Activated CD4-positive, CD25-positive, alpha-beta regulatory T cell (primary cell): ENCODE measurements around the gene PGC.

Experiments
- DNase-seq, 4 experiments: peaks; one replicate each; lab custom pipeline; 2025; lab: John Stamatoyannopoulos, UW

The PGC gene

GRCh38 chr6:41697861-41698781 lies 49.1 kb downstream of the PGC start:
- no peak for DNase-seq

- no peak for DNase-seq
Observed at GRCh38 chr6:41696788-41697187, 50.4 kb downstream of the PGC start.

- no peak for DNase-seq
Observed at GRCh38 chr6:41695825-41696224, 51.4 kb downstream of the PGC start.

GRCh38 chr6:41694815-41695526 lies 52.2 kb downstream of the PGC start:
- DNase-seq = no peak

GRCh38 chr6:41693281-41694240 lies 53.6 kb downstream of the PGC start:
- no peak for DNase-seq

- no peak for DNase-seq
Observed at GRCh38 chr6:41692730-41693129, 54.5 kb downstream of the PGC start.

GRCh38 chr6:41692080-41692675 lies 55.0 kb downstream of the PGC start:
- no peak for DNase-seq

- no peak for DNase-seq
Observed at GRCh38 chr6:41691426-41692079, 55.6 kb downstream of the PGC start.

- no peak for DNase-seq
Observed at GRCh38 chr6:41690541-41691330, 56.5 kb downstream of the PGC start.

- no peak for DNase-seq
Observed at GRCh38 chr6:41689171-41690008, 57.8 kb downstream of the PGC start.

GRCh38 chr6:41688256-41688965 lies 58.8 kb downstream of the PGC start:
- DNase-seq = no peak

- DNase-seq = no peak
Observed at GRCh38 chr6:41687501-41688175, 59.6 kb downstream of the PGC start.
